ENCODE results near the gene CELSR2.
"Not testable (repeated sequence)": the region's sequence is repeated elsewhere in the genome, so short reads cannot be mapped to it uniquely, and the experiment has no call there.

CELSR2 gene

GRCh38 chr1:109281680-109282496 lies 32.5 kb downstream of the CELSR2 start:
- DNase-seq (ENCODE audit: low read depth): no peak

GRCh38 chr1:109282497-109282951 lies 33.2 kb downstream of the CELSR2 start:
- DNase-seq (ENCODE audit: low read depth): no peak

- peak; percentile 81 for DNase-seq (ENCODE audit: low read depth)
Observed at GRCh38 chr1:109282952-109283747, 33.8 kb downstream of the CELSR2 start, which contains the start of gene PSRC1. Gene PSRC1, minus strand, starts transcription at chr1:109283145.

GRCh38 chr1:109283748-109284600 lies 34.6 kb downstream of the CELSR2 start:
- no peak for DNase-seq (ENCODE audit: low read depth)

GRCh38 chr1:109286762-109287161 lies 37.4 kb downstream of the CELSR2 start:
- DNase-seq (ENCODE audit: low read depth): not testable (repeated sequence)

GRCh38 chr1:109290137-109290536 lies 40.8 kb downstream of the CELSR2 start:
- DNase-seq (ENCODE audit: low read depth): no peak

GRCh38 chr1:109290998-109291397 lies 41.7 kb downstream of the CELSR2 start:
- no peak for DNase-seq (ENCODE audit: low read depth)

- DNase-seq (ENCODE audit: low read depth): no peak
Observed at GRCh38 chr1:109292364-109292763, 43.0 kb downstream of the CELSR2 start.

GRCh38 chr1:109293026-109293425 lies 43.7 kb downstream of the CELSR2 start:
- DNase-seq (ENCODE audit: low read depth): no peak

GRCh38 chr1:109294481-109294880 lies 45.1 kb downstream of the CELSR2 start:
- DNase-seq (ENCODE audit: low read depth): no peak

GRCh38 chr1:109295712-109296415 lies 46.5 kb downstream of the CELSR2 start:
- DNase-seq (ENCODE audit: low read depth): no peak

GRCh38 chr1:109296782-109297181 lies 47.4 kb downstream of the CELSR2 start:
- no peak for DNase-seq (ENCODE audit: low read depth)

GRCh38 chr1:109298666-109299557 lies 49.6 kb downstream of the CELSR2 start:
- no peak for DNase-seq (ENCODE audit: low read depth)

GRCh38 chr1:109299558-109300343 lies 50.4 kb downstream of the CELSR2 start:
- DNase-seq (ENCODE audit: low read depth): no peak

GRCh38 chr1:109300650-109301151 lies 51.4 kb downstream of the CELSR2 start:
- no peak for DNase-seq (ENCODE audit: low read depth)

GRCh38 chr1:109301874-109302273 lies 52.5 kb downstream of the CELSR2 start:
- no peak for DNase-seq (ENCODE audit: low read depth)

- DNase-seq (ENCODE audit: low read depth): no peak
Observed at GRCh38 chr1:109304226-109304920, 55.0 kb downstream of the CELSR2 start.

- not testable (repeated sequence) for DNase-seq (ENCODE audit: low read depth)
Observed at GRCh38 chr1:109305991-109306390, 56.7 kb downstream of the CELSR2 start.

- no peak for DNase-seq (ENCODE audit: low read depth)
Observed at GRCh38 chr1:109306832-109307273, 57.5 kb downstream of the CELSR2 start, which contains the start of gene MYBPHL. Gene MYBPHL, minus strand, starts transcription at chr1:109307011. Its CDS starts 20 bp downstream, at chr1:109306991.

Data from HS-5 (cell line).